NK-92 (cell line): ENCODE data around the gene OR9K2.
"Not testable (repeated sequence)": the region's sequence is repeated elsewhere in the genome, so short reads cannot be mapped to it uniquely, and the experiment has no call there.

ENCODE experiments used
- DNase-seq: peaks from one replicate; lab custom pipeline; 2025; ENCODE audit not compliant: unreplicated experiment; lab: John Stamatoyannopoulos, UW

OR9K2 gene

GRCh38 chr12:55126106-55126505 lies at the start of gene OR9K2:
TSS of gene OR9K2 (plus strand) at chr12:55126406. CDS start at chr12:55129835, 3,429 bp downstream.
- no peak for DNase-seq

GRCh38 chr12:55092579-55092978 lies 33.6 kb upstream of the OR9K2 start:
- no peak for DNase-seq

GRCh38 chr12:55112378-55112875 lies 13.8 kb upstream of the OR9K2 start:
- DNase-seq: no peak

- no peak for DNase-seq
Observed at GRCh38 chr12:55116152-55116551, 10.1 kb upstream of the OR9K2 start.

- no peak for DNase-seq
Observed at GRCh38 chr12:55132816-55133215, 6.6 kb downstream of the OR9K2 start.

GRCh38 chr12:55142669-55143565 lies 16.7 kb downstream of the OR9K2 start:
- no peak for DNase-seq

GRCh38 chr12:55143566-55143870 lies 17.3 kb downstream of the OR9K2 start:
- DNase-seq: no peak

- DNase-seq: not testable (repeated sequence)
Observed at GRCh38 chr12:55167010-55167640, 40.9 kb downstream of the OR9K2 start.

GRCh38 chr12:55171445-55171844 lies 45.2 kb downstream of the OR9K2 start:
- DNase-seq: no peak

- not testable (repeated sequence) for DNase-seq
Observed at GRCh38 chr12:55171846-55172245, 45.6 kb downstream of the OR9K2 start.

GRCh38 chr12:55172686-55173085 lies 46.5 kb downstream of the OR9K2 start:
- DNase-seq: no peak

GRCh38 chr12:55173456-55173855 lies 47.2 kb downstream of the OR9K2 start:
- DNase-seq: no peak
